Epithelial cell of proximal tubule (primary cell): Measurements from ENCODE around the gene GLB1L3. TPM values are rescaled to one million over a fixed set of nuclear protein-coding genes. Genes with fewer than 3 reads are reported as not detected.

Experiments used
- DNase-seq: peaks from one replicate; pipeline ENCODE4 v3.0.0-alpha.2; 2011; ENCODE audit warnings: low read depth
- H3K4me3 ChIP-seq: 2 replicates; pipeline ENCODE4 v1.5.1; 2011; ENCODE audit warnings: low read depth, mild to moderate bottlenecking, low read length
- total RNA-seq: library from RNA; depleted of rRNA; stranded (reverse); fragments of >200 nt; gene quantifications from 2 replicates; pipeline ENCODE4 v1.2.3, GENCODE V29; 2015
- TF ChIP-seq, protein P1 (sequence below): conservative IDR thresholded peaks from 2 replicates; pipeline ENCODE4 v1.5.1; 2012; ENCODE audit warnings: low read depth, mild to moderate bottlenecking, low read length

The GLB1L3 gene
- total RNA-seq, 1 donor from 2014 or later, result 0.17 TPM

DNA sequence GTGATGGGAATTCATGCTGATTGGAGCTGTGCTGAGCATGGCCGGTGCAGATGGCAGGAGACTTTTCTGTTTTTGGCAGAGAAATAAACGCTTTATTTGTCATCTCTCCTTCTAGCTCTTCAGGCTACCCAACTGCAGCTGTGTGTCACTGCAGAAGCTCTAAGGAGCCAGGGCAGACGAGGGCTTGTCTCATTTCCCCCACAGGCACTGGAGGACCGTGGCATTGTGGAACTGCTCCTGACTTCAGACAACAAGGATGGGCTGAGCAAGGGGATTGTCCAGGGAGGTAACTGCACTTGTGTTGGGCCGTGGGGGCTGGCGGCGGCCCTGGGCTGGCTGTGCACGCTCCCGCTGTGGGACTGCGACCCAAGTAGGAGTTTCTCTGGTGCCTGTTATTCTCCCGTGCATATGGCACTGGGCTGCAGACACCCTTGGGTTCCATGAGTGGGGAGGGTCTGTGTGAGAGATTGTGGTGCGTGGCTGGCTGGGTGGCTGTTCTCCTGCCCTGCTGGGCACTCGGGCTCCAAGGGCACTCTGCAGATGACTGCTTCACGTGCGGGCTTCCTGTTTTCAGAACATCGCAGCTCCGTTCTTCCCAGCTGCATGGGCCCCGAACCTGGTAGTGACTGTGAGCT is 82.8 kb downstream of the GLB1L3 start:
- DNase-seq, result no peak
- TF ChIP-seq, protein P1, sequence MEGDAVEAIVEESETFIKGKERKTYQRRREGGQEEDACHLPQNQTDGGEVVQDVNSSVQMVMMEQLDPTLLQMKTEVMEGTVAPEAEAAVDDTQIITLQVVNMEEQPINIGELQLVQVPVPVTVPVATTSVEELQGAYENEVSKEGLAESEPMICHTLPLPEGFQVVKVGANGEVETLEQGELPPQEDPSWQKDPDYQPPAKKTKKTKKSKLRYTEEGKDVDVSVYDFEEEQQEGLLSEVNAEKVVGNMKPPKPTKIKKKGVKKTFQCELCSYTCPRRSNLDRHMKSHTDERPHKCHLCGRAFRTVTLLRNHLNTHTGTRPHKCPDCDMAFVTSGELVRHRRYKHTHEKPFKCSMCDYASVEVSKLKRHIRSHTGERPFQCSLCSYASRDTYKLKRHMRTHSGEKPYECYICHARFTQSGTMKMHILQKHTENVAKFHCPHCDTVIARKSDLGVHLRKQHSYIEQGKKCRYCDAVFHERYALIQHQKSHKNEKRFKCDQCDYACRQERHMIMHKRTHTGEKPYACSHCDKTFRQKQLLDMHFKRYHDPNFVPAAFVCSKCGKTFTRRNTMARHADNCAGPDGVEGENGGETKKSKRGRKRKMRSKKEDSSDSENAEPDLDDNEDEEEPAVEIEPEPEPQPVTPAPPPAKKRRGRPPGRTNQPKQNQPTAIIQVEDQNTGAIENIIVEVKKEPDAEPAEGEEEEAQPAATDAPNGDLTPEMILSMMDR, result no peak
- no peak overlapping the region for H3K4me3 ChIP-seq

DNA sequence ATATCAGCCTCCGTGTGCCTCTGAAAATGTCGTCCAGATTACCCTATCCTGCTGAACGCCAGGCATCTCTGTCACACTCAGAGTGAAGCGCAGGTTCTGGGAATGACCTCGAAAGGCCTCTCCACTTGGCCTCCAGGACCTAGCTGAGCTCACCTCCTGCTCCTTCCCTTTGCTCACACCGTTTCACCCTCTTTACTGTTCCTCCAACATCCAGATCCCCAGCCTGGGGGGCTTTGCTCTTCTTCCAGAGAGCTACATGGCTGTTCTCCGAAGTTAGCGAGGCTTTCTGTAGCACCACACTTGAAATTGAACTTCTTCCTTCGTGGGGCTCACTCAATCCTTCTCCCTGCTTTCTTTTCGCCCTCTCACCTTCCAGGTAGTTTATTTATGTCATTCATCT is 83.5 kb downstream of the GLB1L3 start:
- TF ChIP-seq, protein P1, result no peak
- H3K4me3 ChIP-seq, result no peak overlapping the region

DNA sequence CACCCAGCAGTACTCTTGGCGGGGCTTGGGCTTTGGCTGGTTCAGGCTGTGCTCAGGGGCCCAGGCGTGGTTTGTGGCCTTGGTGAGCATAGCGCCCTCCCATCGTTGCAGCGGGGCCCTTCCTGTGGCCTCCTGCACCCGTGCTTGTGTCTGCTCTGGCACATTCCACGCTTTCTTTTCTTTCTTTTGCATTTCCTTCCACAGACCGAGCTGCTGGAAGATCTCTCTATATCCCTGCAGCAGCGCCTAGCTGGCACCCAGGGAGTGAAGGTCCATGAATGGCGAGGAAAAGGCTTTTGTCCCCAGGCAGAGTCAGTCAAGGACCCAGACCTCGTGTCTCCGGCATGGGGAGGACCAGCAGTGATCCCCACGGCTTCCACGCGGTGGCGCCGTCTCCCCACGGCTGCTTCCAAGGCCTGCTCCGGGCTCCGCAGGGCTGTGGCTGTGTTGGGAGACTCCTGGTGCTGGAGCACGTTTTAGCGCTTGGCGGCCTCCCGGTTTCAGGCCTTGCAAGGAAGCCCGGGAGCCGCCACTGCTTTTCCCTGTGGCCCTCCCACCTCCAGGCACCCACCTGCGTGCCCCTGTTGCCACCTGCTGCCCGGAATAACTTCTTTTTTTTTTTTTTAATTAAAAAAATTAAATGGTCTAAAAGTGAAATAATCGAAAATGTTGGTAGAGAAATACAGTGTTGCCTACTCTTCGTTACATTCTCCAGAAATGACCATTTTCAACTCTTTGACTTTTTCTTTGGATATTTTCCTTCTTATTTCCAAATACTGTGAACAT is 84.1 kb downstream of the GLB1L3 start:
- DNase-seq, result peak; percentile 3
- no peak overlapping the region for H3K4me3 ChIP-seq
- TF ChIP-seq, protein P1, result peak; percentile 87

More for the DNA sequence above, 83.5 kb downstream of the GLB1L3 start:
- DNase-seq, result no peak

DNA sequence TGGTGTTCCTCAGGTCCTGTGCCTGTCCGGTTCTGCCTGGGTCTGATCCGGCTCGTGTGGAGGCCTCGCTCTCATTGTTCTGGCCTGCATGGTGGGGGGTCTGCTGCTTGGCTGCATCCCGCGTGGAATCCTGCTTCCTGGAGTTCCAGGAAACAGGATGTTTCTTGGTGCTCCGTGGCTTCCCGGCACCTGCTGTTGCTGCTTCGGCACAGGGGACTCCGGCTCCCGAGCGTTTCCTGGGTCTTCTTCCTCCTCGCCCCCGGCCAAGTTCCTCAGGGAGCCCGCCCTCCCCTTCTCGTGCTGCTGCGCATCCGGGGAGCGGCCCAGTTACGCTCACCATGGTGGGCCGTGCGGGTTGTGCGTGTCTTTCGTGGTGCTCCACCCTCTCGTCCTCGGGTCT is 85.5 kb downstream of the GLB1L3 start:
- DNase-seq, result no peak
- no peak overlapping the region for H3K4me3 ChIP-seq
- TF ChIP-seq, protein P1, result no peak

DNA sequence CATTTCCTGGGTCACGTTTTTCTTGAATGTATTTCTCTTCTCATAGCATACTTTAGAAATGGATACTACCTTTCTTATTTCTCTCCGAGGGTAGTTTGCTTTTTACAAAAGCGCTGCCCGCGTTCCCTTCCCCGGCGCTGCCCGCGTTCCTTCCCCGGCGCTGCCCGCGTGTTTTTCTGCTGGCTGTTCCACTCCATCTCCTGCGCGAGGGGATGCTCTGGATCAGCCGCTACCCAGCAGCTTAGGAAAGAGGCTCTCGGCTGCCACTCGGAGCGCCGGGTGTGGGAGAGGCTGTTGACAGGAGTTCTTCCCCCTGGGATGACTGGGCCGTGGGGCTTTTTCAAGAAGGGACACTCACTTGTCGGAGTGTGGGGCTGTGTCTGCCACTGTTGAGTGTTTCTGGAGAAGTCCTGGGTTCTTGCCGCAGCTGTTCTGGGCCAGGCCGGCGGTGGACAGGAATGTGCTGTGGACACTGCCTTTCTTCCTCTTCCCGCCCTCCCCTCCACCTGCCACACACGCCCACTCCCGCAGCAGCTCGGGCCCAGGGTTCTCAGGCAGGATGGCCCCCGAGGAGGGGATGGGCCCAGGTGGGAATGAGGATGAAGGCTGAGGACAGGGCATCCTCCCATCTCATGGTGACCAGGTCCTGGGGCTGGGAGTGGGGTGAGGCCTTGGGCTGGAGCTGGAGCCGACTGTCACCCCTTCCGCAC is 86.2 kb downstream of the GLB1L3 start:
- TF ChIP-seq, protein P1, result no peak
- no peak for DNase-seq
- H3K4me3 ChIP-seq, result no peak overlapping the region

DNA sequence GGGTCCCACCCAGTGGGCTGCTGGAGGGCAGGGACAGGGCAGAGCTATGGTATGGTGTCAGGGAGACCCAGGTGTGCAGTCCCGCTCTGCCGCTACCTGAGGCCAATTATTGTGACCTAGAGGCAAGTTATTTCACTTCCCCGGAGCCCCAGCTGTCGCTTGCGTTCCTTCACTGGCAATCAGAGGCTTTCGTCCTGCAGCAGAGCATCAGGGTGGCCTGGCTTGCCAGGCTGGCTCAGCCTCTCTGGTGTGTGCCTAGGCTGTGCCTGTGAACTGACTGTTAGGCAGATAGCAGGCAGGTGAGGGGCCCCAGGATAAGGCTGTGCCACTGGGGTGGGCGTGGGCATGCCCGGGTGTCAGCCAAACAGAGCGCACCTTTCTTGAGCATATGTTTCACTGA is 87.0 kb downstream of the GLB1L3 start:
- TF ChIP-seq, protein P1, result no peak
- no peak for DNase-seq
- H3K4me3 ChIP-seq, result no peak overlapping the region
